HS-5 (cell line): ENCODE results near the gene PSMB8.
"Not testable (repeated sequence)": the region's sequence is repeated elsewhere in the genome, so short reads cannot be mapped to it uniquely, and the experiment has no call there.

ENCODE experiments used
- DNase-seq: peaks from one replicate; pipeline ENCODE4 v3.0.0-alpha.2; 2012; ENCODE audit warnings: low read depth

PSMB8 gene

GRCh38 chr6:32843979-32844838 lies at the start of gene PSMB8:
TSS of gene PSMB8 (minus strand) at chr6:32844047. CDS start at chr6:32843996, 51 bp downstream.
- DNase-seq, result peak; percentile 83

DNA sequence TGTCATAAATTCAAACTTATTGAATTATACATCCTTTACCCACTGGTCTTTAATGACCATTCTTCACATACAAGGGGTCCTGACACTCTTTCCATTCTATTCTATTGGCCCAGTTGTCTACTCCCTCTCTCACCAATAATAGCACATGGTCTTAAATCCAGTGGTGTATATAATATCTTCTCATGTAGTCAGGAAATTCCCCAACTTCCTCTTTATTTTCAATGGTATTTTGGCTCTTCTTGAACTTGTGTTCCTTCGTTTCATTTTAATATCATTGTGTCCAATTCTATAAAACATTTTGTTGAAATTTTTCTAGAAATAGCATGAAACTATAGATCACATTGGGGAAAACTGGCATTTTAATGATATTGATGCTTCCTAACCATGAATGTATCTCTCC lies 47.0 kb upstream of the PSMB8 start:
- DNase-seq, result no peak

GRCh38 chr6:32889533-32889932 lies 45.7 kb upstream of the PSMB8 start:
- DNase-seq, result no peak

DNA sequence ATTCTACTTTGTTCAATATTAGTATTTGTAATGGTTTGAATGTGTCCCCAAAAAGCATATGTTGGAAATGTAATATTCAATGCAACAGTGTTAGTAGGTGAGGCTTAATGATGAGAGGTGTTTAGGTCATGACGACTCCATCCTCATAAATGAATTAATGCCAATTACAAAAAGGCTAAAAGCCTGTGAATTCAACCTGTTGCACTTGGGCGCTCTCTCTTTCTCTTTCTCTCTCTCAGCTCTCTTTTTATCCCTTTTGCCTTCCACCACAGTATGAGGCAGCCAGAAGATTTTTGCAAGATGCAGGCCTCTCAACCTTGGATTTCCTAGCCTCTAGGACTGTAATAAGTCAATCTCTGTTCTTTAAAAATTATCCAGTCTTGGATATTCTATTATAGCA lies 44.7 kb upstream of the PSMB8 start:
- no peak for DNase-seq

DNA sequence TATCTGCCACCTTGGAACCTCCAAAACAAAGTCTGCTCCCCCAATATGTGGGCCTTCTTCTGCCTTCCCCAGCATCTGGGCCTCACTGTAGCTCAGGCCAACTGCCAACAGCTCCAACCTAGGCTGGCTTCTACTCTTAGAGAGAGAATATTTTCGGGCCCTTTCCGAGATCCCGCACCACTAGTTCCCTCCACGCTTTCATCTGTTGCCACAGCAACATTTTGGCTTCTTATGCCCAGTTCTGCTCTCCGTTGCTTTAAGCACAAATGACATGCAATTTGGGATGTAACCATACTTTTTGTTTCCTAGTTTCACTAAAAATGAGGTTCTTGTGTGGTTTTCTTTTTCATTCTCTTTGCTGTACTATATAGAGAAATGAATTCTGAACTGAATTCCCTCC lies 43.8 kb upstream of the PSMB8 start:
- DNase-seq, result no peak

GRCh38 chr6:32886681-32887383 lies 43.0 kb upstream of the PSMB8 start:
- peak; percentile 84 for DNase-seq

- DNase-seq, result peak; percentile 53
These were observed 41.9 kb upstream of the PSMB8 start for GRCh38 chr6:32885698-32886286.

GRCh38 chr6:32883789-32884188 lies 39.9 kb upstream of the PSMB8 start:
- DNase-seq, result no peak

- DNase-seq, result peak; percentile 61
These were observed 39.0 kb upstream of the PSMB8 start for GRCh38 chr6:32882879-32883250.

DNA sequence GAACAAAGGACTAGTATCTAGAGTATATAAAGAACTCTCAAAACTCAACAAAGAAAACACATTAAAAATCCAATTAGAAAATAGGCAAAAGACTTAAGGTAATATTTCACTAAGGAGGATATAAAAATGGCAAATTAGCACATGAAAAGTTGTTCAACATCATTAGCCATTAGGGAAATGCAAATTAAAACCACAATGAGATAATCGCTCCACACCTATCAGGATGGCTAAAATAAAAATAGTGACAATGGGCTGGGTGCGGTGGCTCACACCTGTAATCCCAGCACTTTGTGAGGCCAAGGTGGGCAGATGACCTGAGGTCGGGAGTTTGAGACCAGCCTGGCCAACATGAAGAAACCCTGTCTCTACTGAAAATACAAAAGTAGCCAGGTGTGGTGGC lies 37.1 kb upstream of the PSMB8 start:
- not testable (repeated sequence) for DNase-seq

DNA sequence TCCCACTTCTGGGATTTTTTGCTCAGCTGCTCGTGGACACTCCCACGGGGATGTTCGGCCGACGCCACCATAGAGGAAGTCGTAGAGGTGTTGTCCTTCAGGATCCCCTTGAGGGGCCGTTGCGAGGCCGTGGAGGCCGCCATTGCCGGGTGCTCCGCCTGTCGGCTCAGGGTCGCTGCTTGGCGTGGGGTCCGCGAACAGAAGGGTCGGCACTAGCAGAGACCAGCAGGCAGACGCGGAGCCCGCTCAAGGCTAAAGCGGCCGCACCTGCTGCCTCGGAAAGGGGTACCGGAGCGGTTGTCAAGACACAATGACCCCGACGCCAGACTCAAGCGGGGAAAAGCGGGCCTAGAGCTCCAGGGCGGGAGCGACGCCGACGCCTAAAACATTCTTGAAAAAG lies 35.8 kb upstream of the PSMB8 start:
- no peak for DNase-seq

GRCh38 chr6:32876603-32877002 lies 32.8 kb upstream of the PSMB8 start:
- DNase-seq, result no peak

DNA sequence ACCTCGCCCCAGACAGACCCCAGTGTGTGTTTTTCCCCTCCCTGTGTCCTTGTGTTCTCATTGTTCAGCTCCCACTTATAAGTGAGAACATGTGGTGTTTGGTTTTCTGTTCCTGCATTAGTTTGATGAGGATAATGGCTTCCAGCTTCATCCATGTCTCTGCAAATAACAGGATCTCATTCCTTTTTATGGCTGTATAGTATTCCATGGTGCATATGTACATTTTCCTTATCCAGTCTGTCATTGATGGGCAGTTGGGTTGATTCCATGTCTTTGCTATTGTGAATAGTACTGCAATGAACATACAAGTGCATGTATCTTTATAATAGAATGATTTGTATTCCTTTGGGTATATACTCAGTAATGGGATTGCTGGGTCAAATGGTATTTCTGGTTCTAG lies 30.1 kb upstream of the PSMB8 start:
- not testable (repeated sequence) for DNase-seq

DNA sequence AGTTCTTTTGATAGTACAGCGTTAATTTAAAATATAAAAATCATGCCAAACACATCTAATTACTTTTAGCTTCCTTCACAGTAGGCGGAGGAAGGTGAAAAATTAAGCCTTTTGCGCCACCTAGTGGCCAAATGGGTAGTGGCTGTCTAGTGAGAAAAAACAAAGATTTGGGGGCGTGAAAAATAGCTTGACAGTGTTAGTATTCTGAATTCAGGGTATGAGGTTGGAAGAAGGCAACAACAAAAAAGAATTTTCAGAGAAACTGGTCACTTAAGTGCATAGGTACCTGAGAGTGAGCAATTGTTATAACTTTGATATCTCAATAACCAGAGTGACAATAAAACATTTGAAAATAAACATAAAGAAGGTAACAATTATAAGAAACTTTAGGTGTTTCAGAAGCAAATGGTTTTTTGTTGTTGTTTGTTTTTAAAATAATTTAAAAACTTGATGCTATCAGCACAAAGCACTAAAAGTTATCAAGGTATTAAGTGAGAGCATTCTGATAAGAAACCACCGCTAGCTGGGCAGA lies 24.5 kb upstream of the PSMB8 start:
- peak; percentile 53 for DNase-seq

DNA sequence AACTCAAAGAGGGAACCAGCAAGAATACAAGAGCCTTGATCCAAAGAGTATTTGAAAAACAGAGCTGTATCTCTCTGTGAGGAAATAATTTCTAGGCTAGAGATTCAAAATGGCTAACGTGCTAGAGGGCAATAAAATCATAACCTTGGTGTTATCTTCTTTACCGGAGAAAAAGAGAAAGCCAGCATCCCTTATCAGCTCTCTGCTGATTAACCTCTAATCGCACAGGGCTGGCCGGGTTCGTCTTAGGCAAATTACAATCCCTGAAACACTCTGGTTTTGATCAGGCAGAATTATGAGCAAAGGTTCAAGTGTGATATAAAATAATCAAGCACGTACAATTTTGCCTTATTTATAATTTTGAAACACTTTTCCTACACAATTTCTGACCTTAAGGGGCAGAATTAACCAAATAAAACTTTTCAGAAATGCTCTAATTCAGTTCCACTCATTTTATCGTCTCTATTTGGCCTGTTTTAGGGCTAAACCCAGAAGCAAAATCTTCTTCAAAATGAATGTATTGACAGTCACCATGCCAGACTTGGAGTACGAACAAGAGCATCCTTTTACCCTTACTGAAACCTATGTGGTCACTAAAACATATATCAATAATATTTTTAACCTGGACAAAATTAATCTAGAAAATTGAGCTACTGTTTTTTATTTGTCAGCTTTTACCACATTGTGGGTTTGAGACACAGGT lies 23.9 kb upstream of the PSMB8 start:
- DNase-seq, result no peak

DNA sequence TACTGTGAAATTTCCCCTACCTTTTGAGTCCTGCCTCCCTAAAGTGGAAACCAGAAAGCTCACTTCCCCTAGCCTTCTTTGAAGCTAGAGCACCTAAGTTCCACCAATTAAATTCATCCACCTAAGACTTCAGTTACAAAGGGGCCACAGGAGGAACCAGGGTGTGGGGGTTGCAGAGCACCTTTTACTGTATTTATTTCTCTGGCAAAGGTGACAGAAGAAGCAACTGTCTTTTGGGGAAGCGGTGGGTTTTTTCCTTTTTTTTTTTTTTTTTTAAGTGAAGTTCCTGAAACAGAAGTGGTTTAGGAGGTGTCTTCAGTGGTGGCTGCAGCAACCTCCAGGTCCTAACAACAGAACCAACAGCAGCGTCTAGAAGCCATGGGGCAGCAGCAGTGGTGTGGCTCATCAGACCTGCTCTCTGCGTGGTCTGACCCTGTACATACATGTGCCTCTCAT lies 23.2 kb upstream of the PSMB8 start:
- no peak for DNase-seq

- DNase-seq, result no peak
These were observed 22.0 kb upstream of the PSMB8 start for GRCh38 chr6:32865724-32866443.

GRCh38 chr6:32862725-32863124 lies 18.9 kb upstream of the PSMB8 start:
- DNase-seq, result no peak

DNA sequence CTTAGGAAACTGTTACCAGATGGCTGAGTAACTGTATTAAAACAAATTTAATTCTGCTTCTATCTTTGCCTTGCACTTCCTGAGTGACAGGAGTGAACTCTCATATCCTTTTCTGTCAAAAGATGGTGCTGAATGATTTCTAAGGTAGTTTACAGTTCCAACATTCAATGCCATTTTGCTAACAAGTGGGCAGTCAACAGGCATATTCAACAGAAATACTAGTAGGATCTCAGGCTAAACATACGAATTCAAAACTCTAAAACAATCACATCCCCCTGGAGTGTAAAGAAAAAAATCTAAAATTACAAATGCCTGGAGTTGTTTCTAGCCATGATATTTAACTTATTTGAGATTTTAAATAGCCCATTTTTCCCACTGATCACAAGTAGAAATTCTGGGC lies 16.8 kb upstream of the PSMB8 start:
- no peak for DNase-seq

DNA sequence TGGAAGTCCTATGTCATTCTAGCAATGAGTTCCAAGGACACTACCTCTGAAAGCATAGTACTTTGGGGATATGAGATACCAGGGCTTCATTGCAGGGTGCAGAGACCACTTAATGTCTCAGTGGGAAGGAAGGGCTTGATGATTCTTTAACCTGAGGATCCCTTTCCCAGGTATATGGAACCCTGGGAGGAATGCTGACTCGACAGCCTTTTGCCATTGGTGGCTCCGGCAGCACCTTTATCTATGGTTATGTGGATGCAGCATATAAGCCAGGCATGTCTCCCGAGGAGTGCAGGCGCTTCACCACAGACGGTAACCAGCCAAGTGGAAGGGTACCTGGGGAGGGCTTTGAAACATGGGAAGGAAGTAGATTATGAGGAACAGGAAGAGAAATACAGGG lies 14.3 kb upstream of the PSMB8 start:
- DNase-seq, result no peak

- DNase-seq, result no peak
These were observed 13.5 kb upstream of the PSMB8 start for GRCh38 chr6:32857156-32857891.
